ENCODE results near the gene MTAP.
A peak's percentile ranks its signal among the peaks of the same experiment; 100 is the strongest.

The MTAP gene

DNA sequence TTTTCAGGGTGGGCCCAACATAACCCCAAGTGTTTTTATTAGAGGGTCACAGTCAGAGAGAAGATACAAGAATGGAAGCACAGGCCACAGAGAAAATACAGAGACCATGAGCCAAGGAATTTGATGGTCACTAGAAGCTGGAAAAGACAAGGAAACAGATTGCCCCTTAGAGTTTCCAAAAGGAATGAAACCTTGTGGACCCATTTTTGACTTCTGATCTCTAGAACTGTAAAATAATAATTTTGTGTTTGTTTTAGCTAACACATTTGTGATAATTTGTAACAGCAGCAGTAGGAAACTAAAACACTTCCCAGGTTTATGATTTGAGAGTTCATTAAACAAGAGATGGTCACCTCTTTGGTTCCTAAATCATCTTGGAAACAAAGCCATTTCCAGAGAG is 169.9 kb downstream of the MTAP start:
- no peak for DNase-seq

DNA sequence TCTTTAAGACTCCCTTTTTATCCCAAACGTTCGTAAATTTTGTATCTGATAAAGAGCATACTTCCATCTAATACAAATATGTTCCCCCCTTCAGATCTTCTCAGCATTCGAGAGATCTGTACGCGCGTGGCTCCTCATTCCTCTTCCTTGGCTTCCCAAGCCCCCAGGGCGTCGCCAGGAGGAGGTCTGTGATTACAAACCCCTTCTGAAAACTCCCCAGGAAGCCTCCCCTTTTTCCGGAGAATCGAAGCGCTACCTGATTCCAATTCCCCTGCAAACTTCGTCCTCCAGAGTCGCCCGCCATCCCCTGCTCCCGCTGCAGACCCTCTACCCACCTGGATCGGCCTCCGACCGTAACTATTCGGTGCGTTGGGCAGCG is 171.9 kb downstream of the MTAP start:
- no peak for DNase-seq

DNA sequence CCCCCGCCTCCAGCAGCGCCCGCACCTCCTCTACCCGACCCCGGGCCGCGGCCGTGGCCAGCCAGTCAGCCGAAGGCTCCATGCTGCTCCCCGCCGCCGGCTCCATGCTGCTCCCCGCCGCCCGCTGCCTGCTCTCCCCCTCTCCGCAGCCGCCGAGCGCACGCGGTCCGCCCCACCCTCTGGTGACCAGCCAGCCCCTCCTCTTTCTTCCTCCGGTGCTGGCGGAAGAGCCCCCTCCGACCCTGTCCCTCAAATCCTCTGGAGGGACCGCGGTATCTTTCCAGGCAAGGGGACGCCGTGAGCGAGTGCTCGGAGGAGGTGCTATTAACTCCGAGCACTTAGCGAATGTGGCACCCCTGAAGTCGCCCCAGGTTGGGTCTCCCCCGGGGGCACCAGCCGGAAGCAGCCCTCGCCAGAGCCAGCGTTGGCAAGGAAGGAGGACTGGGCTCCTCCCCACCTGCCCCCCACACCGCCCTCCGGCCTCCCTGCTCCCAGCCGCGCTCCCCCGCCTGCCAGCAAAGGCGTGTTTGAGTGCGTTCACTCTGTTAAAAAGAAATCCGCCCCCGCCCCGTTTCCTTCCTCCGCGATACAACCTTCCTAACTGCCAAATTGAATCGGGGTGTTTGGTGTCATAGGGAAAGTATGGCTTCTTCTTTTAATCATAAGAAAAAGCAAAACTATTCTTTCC is 172.4 kb downstream of the MTAP start:
- peak; percentile 88 for DNase-seq

DNA sequence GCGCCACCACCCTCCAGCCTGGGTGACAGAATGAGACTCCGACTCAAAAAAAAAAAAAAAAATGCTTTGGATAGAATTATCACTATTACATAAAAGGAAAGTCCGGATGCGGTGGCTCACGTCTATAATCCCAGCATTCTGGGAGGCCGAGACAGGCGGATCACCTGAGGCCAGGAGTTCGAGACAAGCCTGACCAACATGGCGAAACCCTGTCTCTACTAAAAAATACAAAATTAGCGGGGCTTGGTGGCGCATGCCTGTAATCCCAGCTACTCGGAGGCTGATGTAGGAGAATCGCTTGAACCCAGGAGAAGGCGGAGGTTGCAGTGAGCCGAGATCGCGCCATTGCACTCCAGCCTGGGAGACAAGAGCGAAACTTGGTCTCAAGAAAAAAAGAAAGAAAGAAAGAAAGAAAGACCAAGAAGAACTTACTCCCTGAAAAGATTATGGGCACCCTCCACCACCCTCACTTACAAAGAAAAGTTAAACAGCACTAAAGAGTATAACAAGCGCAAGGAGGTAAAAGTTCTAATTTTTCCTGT is 174.0 kb downstream of the MTAP start:
- no peak for DNase-seq

DNA sequence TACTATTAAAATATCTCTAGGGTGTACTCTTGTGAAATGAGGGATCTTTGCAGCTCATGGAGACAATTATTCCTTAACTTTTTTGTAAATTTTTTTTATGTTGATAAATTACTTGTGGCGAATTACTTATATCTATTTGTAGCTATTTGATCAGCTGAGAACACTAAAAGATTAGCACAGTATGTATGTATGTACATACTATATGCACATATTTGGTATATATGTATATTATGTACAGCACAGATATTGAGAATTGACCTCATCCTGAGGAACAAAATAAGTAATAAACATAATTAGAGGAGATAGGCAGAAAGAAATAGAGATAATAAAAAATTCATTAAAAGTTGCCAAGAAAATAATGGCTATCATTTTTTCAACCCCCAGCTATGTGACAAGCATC is 180.0 kb downstream of the MTAP start:
- no peak for DNase-seq

DNA sequence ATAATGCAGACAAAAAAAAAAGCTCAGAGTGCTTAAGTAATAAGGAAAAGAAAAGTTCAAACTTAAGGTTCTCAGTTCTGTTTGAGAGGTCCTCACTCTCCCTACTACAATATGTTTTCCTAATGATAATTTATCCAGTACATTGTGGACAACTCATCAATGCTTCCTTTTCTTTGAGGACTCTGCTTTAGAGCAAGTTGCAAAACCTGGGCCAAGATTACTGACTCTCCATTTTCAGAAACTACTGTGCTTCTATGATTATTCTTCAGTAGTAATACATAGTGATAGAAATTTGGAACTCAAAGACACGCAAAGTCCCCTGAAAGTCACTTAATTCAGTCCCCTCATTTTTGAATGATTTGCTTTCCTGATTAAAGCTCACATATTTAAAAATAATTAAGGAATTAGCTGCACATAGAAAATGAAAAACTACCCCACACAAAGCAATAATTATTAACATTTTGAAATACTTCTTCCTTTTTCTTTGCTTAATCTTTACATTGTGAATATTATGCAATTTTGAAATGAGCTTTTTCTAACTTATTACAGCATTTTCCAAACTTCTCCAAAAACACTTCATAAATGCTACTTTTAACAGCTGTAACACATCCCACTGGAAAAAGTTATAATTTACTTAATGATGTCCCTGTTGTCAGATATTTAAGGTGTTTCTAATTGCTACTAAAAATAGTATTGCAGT is 180.6 kb downstream of the MTAP start:
- no peak for DNase-seq

DNA sequence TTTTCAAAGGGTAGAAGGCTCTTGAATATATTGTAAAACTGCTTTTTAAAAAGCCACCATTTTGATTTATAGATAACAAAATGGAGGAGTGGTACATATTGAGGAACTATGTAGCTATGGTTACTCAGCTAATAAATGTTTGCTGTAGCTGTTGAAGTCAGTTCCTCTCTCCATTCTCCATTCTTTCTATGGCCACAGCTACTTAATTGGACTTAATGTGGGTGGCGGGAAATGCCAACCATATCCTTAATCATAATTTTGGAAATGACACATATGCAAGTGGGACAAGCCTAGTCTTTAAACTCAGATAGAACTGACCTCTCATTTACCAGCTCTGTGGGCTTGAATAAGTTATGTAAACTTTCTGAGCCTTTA is 181.1 kb downstream of the MTAP start:
- DNase-seq: no peak

DNA sequence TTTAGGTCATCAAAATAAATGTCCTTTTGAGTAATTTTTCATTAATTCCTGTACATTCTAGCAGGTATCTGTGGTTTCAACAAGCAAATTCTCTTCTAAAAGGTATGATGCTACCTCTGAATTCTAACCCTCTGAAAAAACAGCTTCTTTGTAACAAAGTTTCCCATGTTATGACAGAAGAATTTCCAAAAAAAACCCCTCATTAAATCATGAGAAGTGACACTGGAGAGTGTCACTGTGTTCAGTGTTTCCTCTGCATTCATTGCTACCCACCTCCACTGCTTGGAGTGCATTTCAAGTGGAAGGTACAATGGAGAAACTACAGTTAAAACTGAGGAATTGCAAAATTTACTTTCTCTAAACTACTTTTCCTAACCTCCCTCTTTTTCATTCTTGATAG is 181.7 kb downstream of the MTAP start:
- no peak for DNase-seq

DNA sequence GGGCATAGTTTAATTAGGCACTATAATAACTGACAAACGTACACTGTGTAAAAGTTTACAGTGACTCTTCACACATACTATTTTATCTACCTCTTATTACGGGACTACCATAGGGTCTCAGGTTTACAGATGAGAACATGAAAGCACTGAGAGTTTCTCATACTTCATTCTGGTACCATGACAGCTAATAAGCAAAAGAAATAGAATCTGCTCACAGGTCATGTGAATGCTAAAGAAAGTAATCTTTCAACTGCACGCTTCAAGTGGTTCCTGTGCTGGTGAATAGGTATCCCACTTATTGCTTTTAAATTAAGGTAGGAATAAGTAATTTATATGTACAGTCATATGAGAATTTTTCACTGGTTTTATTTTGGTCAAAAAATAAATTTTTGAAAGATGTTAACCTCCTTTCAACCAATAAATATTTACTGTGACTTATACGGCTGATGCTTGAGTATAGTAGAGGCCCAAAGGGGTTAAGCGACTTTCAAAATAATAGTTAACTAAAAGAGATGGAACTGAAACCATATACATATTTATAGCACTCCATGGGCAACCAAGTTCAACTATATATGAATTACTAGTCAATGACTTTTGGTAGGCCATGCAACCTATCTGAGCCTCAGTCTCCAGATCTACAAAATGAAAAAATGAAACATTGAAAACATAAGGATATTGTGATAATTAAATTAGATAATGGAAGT is 183.7 kb downstream of the MTAP start:
- no peak for DNase-seq
